GM10847 (cell line): ENCODE data around the gene OTP.

Experiments used
- POLR2A ChIP-seq: IDR thresholded peaks from 2 replicates; pipeline ENCODE4 v1.6.1; 2011; ENCODE audit not compliant: insufficient read length; ENCODE audit errors: extremely low read depth

Gene OTP

DNA sequence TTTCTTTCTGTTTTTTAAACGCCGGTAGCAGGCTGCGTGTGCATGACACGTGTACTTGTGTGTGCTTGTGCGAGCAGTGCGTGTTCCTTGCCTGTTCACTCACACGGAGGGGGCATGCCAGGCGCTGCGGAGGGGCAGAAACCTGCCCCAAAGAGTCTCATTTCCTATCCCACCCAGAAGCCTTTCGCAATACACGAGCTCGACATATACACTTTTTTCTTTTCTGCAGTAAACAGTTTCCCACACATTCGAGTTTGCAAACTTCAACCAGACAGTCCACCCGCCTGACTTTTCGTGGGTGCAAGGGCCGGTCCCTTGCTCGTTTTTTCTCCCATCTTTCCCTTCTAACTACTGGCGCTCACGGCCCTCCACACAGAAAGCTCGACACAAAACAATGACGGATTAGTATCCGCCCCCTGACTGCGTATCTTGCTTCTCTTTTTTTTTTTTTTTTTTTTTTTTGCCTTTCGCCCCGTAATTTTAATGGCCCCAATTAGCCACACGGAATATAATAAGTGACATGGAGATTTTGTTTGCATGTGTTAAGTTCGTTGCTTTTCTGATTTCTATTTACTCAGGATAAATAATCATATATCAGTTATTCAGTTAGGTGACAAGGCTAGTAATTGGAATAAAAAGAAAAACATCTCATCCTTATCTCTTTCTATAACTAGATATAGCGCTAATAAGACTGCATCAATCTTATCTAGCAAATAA is 5.3 kb upstream of the OTP start:
- TF ChIP-seq POLR2A, result no peak

GRCh38 chr5:77642738-77643653 is 4.5 kb upstream of the OTP start:
- TF ChIP-seq POLR2A, result no peak

DNA sequence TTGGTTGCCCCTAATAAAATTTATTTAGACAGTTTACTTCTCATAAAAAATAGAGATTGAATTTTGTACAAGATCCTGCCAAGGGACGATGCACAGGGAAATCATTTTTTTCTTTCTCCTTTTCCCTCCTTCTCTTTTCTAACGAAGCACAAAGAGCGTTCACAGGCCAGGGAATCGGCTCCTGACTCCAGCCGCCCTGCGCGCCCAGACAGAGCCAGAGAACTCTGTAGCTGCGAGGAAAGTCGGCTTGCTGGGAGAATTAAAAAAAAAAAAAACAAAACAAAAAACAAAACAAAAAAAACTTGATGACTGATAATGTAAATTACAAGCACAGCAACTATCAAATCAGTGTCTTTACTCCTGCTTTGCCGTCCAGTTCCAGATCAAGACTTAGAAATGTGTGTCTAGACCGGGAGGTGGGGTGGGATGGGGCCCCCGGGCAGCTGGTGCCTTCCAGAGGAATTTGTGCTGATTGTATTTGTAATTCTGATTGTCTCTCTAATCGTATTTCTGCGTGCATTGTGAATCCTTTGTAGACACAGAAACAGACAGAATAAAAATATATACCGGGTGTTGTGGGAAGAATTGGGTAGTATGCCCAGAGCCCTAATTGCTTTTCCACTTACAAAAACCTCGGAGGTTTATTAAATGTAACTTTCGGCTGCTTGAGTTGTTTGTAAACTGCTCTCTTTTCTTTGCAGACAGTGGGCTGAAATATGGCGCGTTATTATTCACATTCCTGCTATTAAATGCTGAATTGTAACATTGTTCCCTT is 3.6 kb upstream of the OTP start:
- no peak for TF ChIP-seq POLR2A

- TF ChIP-seq POLR2A, result no peak
Measured at GRCh38 chr5:77641397-77641943, 3.0 kb upstream of the OTP start.

DNA sequence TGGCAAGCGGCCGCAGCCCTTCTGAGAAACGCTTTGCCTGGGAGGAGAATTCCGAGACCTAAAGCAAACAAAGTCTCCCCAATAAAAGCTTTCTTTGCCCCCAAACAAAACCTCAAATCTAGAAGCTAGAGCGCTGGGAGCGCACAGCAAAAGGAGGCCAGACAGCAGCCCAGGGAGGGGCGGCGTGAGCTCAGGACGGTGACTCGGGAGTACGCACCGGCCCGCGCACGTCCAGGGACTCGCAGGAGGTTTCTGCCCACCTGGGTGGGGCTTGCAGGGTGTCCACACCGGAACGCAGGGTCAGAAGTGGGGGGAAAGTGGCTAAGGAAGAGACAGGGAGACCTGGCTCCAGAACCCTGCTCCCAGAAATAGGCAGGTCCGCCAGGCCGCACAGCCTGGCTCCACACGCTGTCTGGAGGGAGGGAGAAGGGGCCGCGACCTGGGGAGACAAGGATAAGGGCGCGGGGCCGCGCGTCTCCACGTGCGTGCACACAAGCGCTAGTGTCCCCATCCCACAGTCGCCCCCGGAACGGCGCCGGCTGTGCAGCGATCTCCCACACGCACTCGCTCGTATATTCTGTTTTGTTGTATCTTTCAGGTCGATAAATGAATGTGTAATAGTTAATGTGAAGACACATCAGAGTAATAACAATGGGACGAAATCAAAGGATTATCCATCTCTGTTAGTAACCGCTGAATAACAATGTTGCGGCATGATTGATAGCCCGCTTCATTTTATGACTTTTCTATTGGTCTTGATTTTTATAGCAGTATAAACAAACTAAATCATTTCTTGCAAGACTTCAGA is 2.3 kb upstream of the OTP start:
- no peak for TF ChIP-seq POLR2A

DNA sequence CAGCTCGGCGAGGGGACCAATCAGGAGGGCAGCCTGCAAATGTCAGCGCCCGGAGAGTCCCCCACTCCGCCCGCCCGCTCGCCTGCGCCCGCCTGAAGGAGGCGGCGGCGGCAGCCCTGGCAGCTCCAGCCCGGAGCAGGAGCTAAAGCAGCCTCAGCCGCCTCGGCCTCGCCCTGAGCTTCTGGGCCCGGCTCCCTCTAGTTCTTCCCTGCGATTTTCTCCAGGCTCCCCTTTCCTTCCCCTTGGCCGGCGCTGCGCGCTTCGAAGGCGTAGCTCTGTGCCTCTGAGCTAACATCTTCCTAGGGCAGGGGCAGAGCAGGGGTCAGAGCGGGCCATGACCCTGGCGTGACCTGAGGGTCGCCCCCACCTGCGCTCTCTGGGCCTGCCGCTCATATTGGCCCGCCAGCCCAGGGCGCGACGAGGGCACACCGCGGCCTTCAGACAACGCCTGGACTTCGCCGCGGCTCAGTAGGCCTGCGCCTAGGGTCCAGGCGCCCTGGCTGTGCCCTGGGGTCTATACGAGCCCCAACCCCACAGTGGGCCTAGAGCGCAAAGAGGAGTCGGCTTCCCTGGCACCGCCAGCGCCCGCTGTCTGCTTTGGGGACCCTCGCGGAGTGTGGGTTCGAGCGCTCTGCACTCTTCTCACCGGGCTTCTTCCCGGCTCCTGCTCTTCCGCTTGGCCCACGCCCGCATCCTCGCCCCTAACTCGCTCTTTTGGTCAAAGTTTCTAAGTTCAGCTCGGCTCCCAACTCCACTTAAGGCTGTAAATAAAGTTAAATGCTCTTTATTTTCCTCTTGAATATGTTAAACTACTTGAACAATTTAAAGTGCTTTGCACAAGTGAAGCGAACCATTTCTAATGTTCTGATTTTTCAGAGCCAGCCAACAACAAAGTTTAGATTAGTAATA is 504 bp upstream of the OTP start:
- TF ChIP-seq POLR2A, result no peak

- no peak for TF ChIP-seq POLR2A
Measured at GRCh38 chr5:77637170-77637997, 1.1 kb downstream of the OTP start.

- no peak for TF ChIP-seq POLR2A
Measured at GRCh38 chr5:77636641-77637169, 1.8 kb downstream of the OTP start.

GRCh38 chr5:77635917-77636640 is 2.4 kb downstream of the OTP start:
- TF ChIP-seq POLR2A, result no peak

GRCh38 chr5:77635067-77635916 is 3.2 kb downstream of the OTP start:
- TF ChIP-seq POLR2A, result no peak

- TF ChIP-seq POLR2A, result no peak
Measured at GRCh38 chr5:77633709-77634108, 4.8 kb downstream of the OTP start.
